HCT116 (cell line): ENCODE results near the gene SLC6A19. TPM values are rescaled to one million over a fixed set of nuclear protein-coding genes. Genes with fewer than 3 reads are reported as not detected.

Experiments
- ATAC-seq: fragments of 200-7000 bp; cut with Tn5 transposase; 2 replicates; pipeline ENCODE4 v1.9.1; 2020; ENCODE audit warnings: mild to moderate bottlenecking, moderate library complexity
- BruUV-seq: library from RNA; stranded (reverse); fragments of 400-500 nt; replicated peaks from 2 replicates; lab custom pipeline; 2021; lab: Mats Ljungman, UMichigan
- CTCF ChIA-PET: fragments of 300-600 bp; sonication (Branson Sonifier 250); formaldehyde crosslinking; loops from one replicate; lab custom pipeline; 2021; ENCODE audit warnings: antibody characterized with exemption; lab: Charles Lee
- POLR2A ChIA-PET: fragments of 300-600, 350-600 bp; sonication (Branson Sonifier 250); formaldehyde crosslinking; loops from one replicate; lab custom pipeline; 2021; ENCODE audit warnings: antibody characterized with exemption; lab: Charles Lee
- RAD21 ChIA-PET, 2 experiments: fragments of 300-600 bp; sonication (Branson Sonifier 250); formaldehyde crosslinking; loops; one replicate each; lab custom pipeline; 2023; ENCODE audit warnings: low total read pairs in 2 of 2; ENCODE audit not compliant: uncharacterized antibody in 2 of 2, unreplicated experiment in 2 of 2, low non-redundant PET in 1 of 2; lab: Charles Lee
- DNase-seq: peaks from one replicate; pipeline ENCODE4 v3.0.0-alpha.2; 2010; ENCODE audit warnings: low read depth, low spot score
- H2AFZ ChIP-seq: fragments of 200-600 bp; shearing (Covaris generic), sonication (generic); 2 replicates; pipeline ENCODE4 v1.6.1; 2017; ENCODE audit warnings: low read depth, mixed run types, mixed read lengths, antibody characterized with exemption, low read length; ENCODE audit not compliant: poor library complexity, severe bottlenecking
- H3K27ac ChIP-seq: 2 replicates; pipeline ENCODE4 v1.5.1; 2012; ENCODE audit warnings: low read depth, low read length
- H3K27me3 ChIP-seq: fragments of 200-600 bp; sonication (generic); 2 replicates; pipeline ENCODE4 v1.6.1; 2016; ENCODE audit warnings: mixed run types, low read length, mixed read lengths; ENCODE audit not compliant: insufficient read depth
- H3K36me3 ChIP-seq, 2 experiments: fragments of 200-500 bp in 1 of 2; fragments of 200-600 bp in 1 of 2; sonication (Bioruptor generic) in 1 of 2; sonication (generic) in 1 of 2; 2 replicates each; pipeline versions ENCODE4 v1.5.1 to v1.6.1; 2014 to 2016; ENCODE audit warnings: low read length in 2 of 2, inconsistent platforms in 1 of 2, mixed read lengths in 1 of 2, mixed run types in 1 of 2; ENCODE audit not compliant: insufficient read depth in 2 of 2, control insufficient read depth in 1 of 2
- H3K4me1 ChIP-seq, 2 experiments: fragments of 200-600 bp in 1 of 2; sonication (generic) in 1 of 2; 2 replicates each; pipeline versions ENCODE4 v1.5.1 to v1.6.1; 2012 to 2017; ENCODE audit warnings: low read length in 2 of 2, inconsistent platforms in 1 of 2, mild to moderate bottlenecking in 1 of 2, mixed read lengths in 1 of 2, mixed run types in 1 of 2, moderate library complexity in 1 of 2; ENCODE audit not compliant: insufficient read depth in 2 of 2, control insufficient read depth in 1 of 2
- H3K4me2 ChIP-seq: fragments of 200-600 bp; sonication (generic); 2 replicates; pipeline ENCODE4 v1.6.1; 2017; ENCODE audit warnings: mixed run types, low read length, mixed read lengths
- H3K4me3 ChIP-seq, 2 experiments: fragments of 200-600 bp in 1 of 2; sonication (generic) in 1 of 2; replicated peaks in 1 of 2; 2 replicates each; pipeline ENCODE4 v1.5.1; 2011 to 2016; ENCODE audit warnings: low read length in 2 of 2, control low read depth in 1 of 2, low read depth in 1 of 2, mild to moderate bottlenecking in 1 of 2, mixed read lengths in 1 of 2, mixed run types in 1 of 2
- H3K79me2 ChIP-seq: fragments of 200-600 bp; sonication (generic); 2 replicates; pipeline ENCODE4 v1.6.1; 2017; ENCODE audit warnings: mild to moderate bottlenecking, mixed run types, low read length, moderate library complexity, mixed read lengths; ENCODE audit not compliant: insufficient read depth
- H3K9ac ChIP-seq: fragments of 200-600 bp; sonication (generic); 2 replicates; pipeline ENCODE4 v1.6.1; 2016; ENCODE audit warnings: low read length, mixed read lengths
- H3K9me2 ChIP-seq: fragments of 200-600 bp; sonication (generic), shearing (Covaris generic); 2 replicates; pipeline ENCODE4 v1.6.1; 2017; ENCODE audit warnings: mixed run types, mild to moderate bottlenecking, moderate library complexity; ENCODE audit not compliant: insufficient read depth
- H3K9me3 ChIP-seq, 2 experiments: fragments of 200-500 bp in 1 of 2; fragments of 200-600 bp in 1 of 2; sonication (Bioruptor generic) in 1 of 2; sonication (generic) in 1 of 2; 2 replicates each; pipeline ENCODE4 v1.6.1; 2014 to 2017; ENCODE audit warnings: low read length in 2 of 2, mixed read lengths in 2 of 2, inconsistent platforms in 1 of 2, low read depth in 1 of 2, mild to moderate bottlenecking in 1 of 2, mixed run types in 1 of 2, moderate library complexity in 1 of 2; ENCODE audit not compliant: control insufficient read depth in 1 of 2, insufficient read depth in 1 of 2
- H4K20me1 ChIP-seq: fragments of 200-600 bp; sonication (generic), shearing (Covaris generic); 2 replicates; pipeline ENCODE4 v1.6.1; 2017; ENCODE audit warnings: mixed run types, mild to moderate bottlenecking, moderate library complexity; ENCODE audit not compliant: insufficient read depth
- ATF3 ChIP-seq: IDR thresholded peaks from 2 replicates; pipeline ENCODE4 v1.6.1; 2012
- CBX3 ChIP-seq: IDR thresholded peaks from 2 replicates; pipeline ENCODE4 v1.6.1; 2012; ENCODE audit warnings: low read depth
- CEBPB ChIP-seq: IDR thresholded peaks from 2 replicates; pipeline ENCODE4 v1.6.1; 2012; ENCODE audit warnings: low read depth
- CTCF ChIP-seq, 3 experiments: fragments of 200-600 bp in 1 of 3; sonication (generic) in 1 of 3; IDR thresholded peaks in 2 of 3; conservative IDR thresholded peaks in 1 of 3; 2 replicates each; pipeline ENCODE4 v1.5.1; 2012 to 2017; ENCODE audit warnings: low read depth in 2 of 3, low read length in 2 of 3, antibody characterized with exemption in 1 of 3, borderline replicate concordance in 1 of 3, control low read depth in 1 of 3, mild to moderate bottlenecking in 1 of 3, mixed read lengths in 1 of 3, mixed run types in 1 of 3, moderate library complexity in 1 of 3; ENCODE audit not compliant: insufficient read depth in 1 of 3
- EGR1 ChIP-seq: IDR thresholded peaks from 2 replicates; pipeline ENCODE4 v1.6.1; 2012; ENCODE audit warnings: low read depth
- EZH2 ChIP-seq: fragments of 200-600 bp; sonication (generic); IDR thresholded peaks from 2 replicates; pipeline ENCODE4 v1.6.1; 2017; ENCODE audit warnings: antibody characterized with exemption, mixed run types
- EZH2phosphoT487 ChIP-seq: fragments of 200-600 bp; IDR thresholded peaks from 2 replicates; pipeline ENCODE4 v1.6.1; 2018; ENCODE audit warnings: antibody characterized with exemption, borderline replicate concordance
- FOSL1 ChIP-seq: IDR thresholded peaks from 2 replicates; pipeline ENCODE4 v1.6.1; 2012; ENCODE audit warnings: low read depth
- JUND ChIP-seq: IDR thresholded peaks from 2 replicates; pipeline ENCODE4 v1.6.1; 2012
- MAX ChIP-seq: IDR thresholded peaks from 2 replicates; pipeline ENCODE4 v1.6.1; 2012
- POLR2A ChIP-seq: IDR thresholded peaks from 2 replicates; pipeline ENCODE4 v1.7.0; 2011; ENCODE audit warnings: borderline replicate concordance; ENCODE audit not compliant: insufficient read depth, insufficient read length; ENCODE audit errors: extremely low read depth
- POLR2AphosphoS5 ChIP-seq: IDR thresholded peaks from 2 replicates; pipeline ENCODE4 v1.6.1; 2011; ENCODE audit warnings: mild to moderate bottlenecking, low read depth, low read length, moderate library complexity
- RAD21 ChIP-seq: IDR thresholded peaks from 2 replicates; pipeline ENCODE4 v1.6.1; 2012; ENCODE audit warnings: low read depth, mild to moderate bottlenecking
- REST ChIP-seq: IDR thresholded peaks from 2 replicates; pipeline ENCODE4 v1.6.1; 2012; ENCODE audit warnings: low read depth
- SIN3A ChIP-seq: IDR thresholded peaks from 2 replicates; pipeline ENCODE4 v1.6.1; 2012; ENCODE audit warnings: low read depth
- TCF7L2 ChIP-seq: IDR thresholded peaks from 2 replicates; pipeline ENCODE4 v1.7.0; 2011; ENCODE audit warnings: borderline replicate concordance, inconsistent platforms; ENCODE audit not compliant: insufficient read depth, insufficient read length; ENCODE audit errors: extremely low read depth
- YY1 ChIP-seq: IDR thresholded peaks from 2 replicates; pipeline ENCODE4 v1.6.1; 2011; ENCODE audit warnings: low read length, low read depth, moderate library complexity, mild to moderate bottlenecking; ENCODE audit not compliant: insufficient replicate concordance; ENCODE audit errors: extremely low read depth
- ZBTB33 ChIP-seq: IDR thresholded peaks from 2 replicates; pipeline ENCODE4 v1.6.1; 2011; ENCODE audit warnings: mild to moderate bottlenecking, low read length, moderate library complexity; ENCODE audit not compliant: insufficient replicate concordance; ENCODE audit errors: extremely low read depth
- ZFX ChIP-seq: fragments of 450-650 bp; IDR thresholded peaks from 2 replicates; pipeline ENCODE4 v1.6.1; 2017
- ZNF274 ChIP-seq: fragments of 200-500 bp; sonication (Bioruptor generic); IDR thresholded peaks from 2 replicates; pipeline ENCODE4 v1.6.1; 2014; ENCODE audit warnings: mild to moderate bottlenecking, low read depth, low read length, inconsistent platforms
- intact Hi-C: fragments of 100-400 bp; cut with micrococcal nuclease; formaldehyde crosslinking; loops from 2 replicates; pipeline ENCODE4 v1.10.0; 2022
- total RNA-seq: library from RNA; stranded (reverse); gene quantifications from one replicate; pipeline ENCODE4 v1.2.1, GENCODE V29; 2021; ENCODE audit not compliant: unreplicated experiment

Gene SLC6A19
- total RNA-seq, 1 experiment from 2014 or later = not detected

- ATAC-seq = no peak
- intact Hi-C loops = no loop called here
- no peak overlapping the region for H3K9ac ChIP-seq
- ChIA-PET POLR2A (no interaction called here), RAD21 (no interaction called here), CTCF (no interaction called here)
- no peak for TF ChIP-seq MAX
- TF ChIP-seq CEBPB = no peak
- TF ChIP-seq FOSL1 = no peak
- no peak for TF ChIP-seq REST
- TF ChIP-seq CTCF (IDR thresholded peaks at IDR 0.05 in 2 of 3, conservative IDR thresholded peaks at IDR 0.05 in 1 of 3; ENCODE audit: borderline replicate concordance in 1 of 3, insufficient read depth in 1 of 3, low read depth in 2 of 3, low read length in 2 of 3) = no peak
- TF ChIP-seq EGR1 = no peak
- TF ChIP-seq JUND = no peak
- no peak for TF ChIP-seq YY1
- TF ChIP-seq EZH2phosphoT487 = no peak
- TF ChIP-seq ATF3 = no peak
- TF ChIP-seq ZBTB33 = no peak
- no peak for TF ChIP-seq SIN3A
- TF ChIP-seq ZNF274 = no peak
- TF ChIP-seq RAD21 = no peak
- no peak for TF ChIP-seq CBX3
- TF ChIP-seq EZH2 = no peak
- no peak for TF ChIP-seq TCF7L2
- TF ChIP-seq ZFX = no peak
- no peak for TF ChIP-seq POLR2A
- no peak for TF ChIP-seq POLR2AphosphoS5
- H3K27ac ChIP-seq = no peak overlapping the region
- H3K27me3 ChIP-seq = no peaks in the 10 kb centered on the region
- H3K4me1 ChIP-seq = peaks cover 14 to 22% of the 10 kb centered on the region in 2 experiments
- no peaks in the 10 kb centered on the region for H3K9me3 ChIP-seq
- H3K36me3 ChIP-seq = no peaks in the 10 kb centered on the region
- no peaks in the 10 kb centered on the region for H4K20me1 ChIP-seq
- no peaks in the 10 kb centered on the region for H3K9me2 ChIP-seq
- DNase-seq = no peak
- no peaks in the 10 kb centered on the region for H3K79me2 ChIP-seq
- BruUV-seq = no TSS peak
- no peak overlapping the region for H2AFZ ChIP-seq
- no peak overlapping the region for H3K4me2 ChIP-seq
- no peak overlapping the region for H3K4me3 ChIP-seq
Measured at GRCh38 chr5:1159341-1159675, 42.1 kb upstream of the SLC6A19 start.
